GM19438 (cell line): Measurements from ENCODE around the gene PTBP3.
A peak's percentile ranks its signal among the peaks of the same experiment; 100 is the strongest.

Source experiments
- ATAC-seq: cut with Tn5 transposase; IDR thresholded peaks from one replicate; pipeline ENCODE4 v1.9.1; 2021; ENCODE audit warnings: low read depth; ENCODE audit not compliant: unreplicated experiment

The PTBP3 gene

GRCh38 chr9:112360047-112360804 is 26.8 kb upstream of the PTBP3 start:
- ATAC-seq: no peak

DNA sequence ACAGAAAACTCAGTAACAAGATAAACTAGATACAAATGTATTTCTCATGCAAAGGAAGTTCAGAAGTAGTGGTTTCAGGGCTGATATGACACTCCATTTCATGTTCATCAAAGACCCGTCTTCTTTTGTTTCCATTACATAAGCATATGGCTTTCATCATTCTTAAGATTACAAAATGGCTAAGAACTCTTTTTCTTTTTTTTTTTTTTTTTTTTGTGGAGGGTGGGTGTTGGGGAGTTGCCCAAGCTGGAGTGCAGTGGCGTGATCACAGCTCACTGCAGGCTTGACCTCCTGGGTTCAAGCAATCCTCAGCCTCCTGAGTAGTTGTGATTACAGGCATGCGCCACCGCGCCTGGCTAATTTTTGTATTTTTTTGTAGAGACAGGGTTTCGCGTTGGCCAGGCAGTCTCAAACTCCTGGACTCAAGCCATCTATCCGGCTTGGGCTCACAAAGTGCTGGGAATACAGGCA is 22.0 kb upstream of the PTBP3 start:
- ATAC-seq: no peak

DNA sequence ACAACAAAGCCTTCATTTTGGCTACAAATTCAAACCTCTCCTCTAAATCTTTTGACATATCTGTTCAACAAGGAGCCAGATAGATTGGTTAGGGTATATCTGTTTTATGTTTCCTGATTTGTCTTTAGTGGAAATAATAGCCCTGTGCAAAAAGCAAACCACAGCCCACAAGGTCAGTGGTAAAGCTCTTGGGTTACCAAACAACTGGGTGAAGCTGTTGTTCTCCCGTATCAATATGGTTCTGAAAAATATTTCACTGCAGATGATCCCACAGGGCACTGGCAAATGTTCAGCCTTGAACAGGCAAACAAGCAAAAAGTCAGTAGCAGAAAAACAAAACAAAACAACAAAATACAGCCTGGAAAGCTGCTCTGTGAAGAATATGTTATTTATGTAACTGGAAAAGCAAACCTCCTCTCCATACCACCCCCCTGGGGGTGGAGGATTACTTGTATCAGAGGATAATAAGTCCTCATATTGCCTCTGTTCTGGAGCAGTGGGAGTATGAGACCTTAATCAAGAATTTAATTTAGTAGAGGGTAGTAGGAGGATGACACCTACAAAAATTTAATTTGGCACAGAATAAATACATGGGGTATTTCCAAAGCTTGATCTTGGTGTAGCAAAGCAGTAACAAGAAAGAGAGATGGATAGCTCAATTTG is 20.8 kb upstream of the PTBP3 start:
- no peak for ATAC-seq

DNA sequence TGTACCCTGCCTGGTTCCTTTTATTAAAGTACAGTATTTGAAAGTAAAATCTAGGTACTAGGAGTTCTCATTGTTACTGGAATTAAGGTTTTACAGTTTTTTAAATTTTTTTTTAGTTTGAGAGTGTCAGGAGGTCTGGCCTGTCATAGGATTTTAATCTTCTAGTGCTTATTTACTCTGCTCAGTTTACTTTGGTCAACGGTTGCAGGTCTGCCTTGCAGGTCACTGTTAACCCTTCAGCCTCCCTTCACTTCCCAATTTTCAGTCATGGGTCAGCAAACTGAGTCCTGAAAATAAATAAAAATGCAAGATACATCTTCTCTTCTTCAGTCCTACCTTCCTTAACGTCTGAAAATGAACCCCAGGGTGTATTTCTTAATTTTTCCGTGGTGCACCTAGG is 18.8 kb upstream of the PTBP3 start:
- no peak for ATAC-seq

GRCh38 chr9:112351184-112351583 is 17.8 kb upstream of the PTBP3 start:
- ATAC-seq: no peak

DNA sequence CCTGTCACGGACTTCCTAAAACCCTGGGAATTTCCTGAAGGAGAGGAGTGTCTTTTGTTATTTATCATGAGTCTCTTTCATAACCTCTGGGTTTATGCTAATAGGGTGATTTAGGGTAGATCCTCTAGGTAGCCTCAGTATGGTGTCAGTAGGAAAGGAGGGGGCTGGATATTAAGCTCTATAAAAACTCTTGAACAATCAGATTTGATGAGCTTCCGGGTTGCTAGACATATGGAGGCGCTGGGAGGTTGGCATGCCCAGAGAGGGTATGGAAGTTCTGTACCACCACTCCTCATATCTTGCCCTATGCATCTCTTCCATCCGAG is 15.6 kb upstream of the PTBP3 start:
- ATAC-seq: no peak

DNA sequence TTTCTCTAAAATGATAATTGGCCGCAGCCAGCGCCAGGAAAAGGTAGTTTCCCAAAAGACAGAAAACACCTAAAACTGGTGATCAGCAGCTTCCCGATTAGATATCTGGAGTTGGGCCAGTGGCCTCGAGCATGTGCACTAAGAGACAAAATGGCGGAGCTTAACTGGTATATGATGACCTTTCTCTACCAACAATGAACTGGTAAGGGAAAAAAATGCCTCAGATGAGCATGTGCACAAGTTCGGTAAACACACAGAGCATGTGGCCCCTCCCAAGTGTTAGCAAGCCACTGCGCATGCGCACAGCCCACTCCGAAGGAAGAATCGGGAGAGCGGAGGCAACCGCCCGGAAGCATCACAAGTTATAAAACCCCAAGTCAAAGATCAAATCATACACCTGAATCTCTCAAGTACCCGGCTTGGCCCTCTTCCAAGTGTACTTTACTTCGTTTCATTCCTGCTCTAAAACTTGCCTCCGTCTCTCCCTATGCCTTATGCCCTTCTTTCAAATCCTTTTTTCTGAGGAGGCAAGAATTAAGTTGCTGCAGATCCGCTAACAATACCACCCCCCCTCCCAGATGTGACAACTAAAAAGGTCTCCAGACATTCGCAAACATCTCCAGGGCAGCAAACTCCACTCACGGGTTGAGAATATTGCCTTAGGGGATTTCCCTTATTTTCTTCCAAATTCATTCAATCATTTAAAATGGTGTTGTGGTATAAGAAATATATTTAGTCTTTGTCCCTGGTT is 15.0 kb upstream of the PTBP3 start:
- ATAC-seq: no peak

GRCh38 chr9:112341730-112342129 is 8.3 kb upstream of the PTBP3 start:
- ATAC-seq: no peak

- ATAC-seq: no peak
These were observed 6.5 kb upstream of the PTBP3 start for GRCh38 chr9:112339886-112340285.

DNA sequence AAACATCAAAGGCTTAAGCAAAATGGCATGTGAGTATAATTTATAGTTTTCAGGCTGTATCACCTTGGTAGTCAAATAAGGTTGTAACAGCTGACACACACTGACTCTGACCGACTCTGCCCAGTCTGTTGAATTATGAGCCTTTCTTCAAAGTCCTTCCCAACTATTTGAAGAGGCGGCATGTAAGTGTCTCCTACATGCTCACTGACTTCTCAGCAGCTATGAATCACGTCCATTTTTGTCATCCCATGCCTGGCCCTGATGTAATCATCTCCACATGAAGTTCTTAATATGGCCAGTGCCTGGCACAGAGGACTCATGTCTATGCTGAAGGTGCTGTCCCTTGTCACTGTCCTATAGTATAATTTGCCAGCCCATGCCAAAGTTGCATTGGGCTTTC is 5.1 kb upstream of the PTBP3 start:
- no peak for ATAC-seq

DNA sequence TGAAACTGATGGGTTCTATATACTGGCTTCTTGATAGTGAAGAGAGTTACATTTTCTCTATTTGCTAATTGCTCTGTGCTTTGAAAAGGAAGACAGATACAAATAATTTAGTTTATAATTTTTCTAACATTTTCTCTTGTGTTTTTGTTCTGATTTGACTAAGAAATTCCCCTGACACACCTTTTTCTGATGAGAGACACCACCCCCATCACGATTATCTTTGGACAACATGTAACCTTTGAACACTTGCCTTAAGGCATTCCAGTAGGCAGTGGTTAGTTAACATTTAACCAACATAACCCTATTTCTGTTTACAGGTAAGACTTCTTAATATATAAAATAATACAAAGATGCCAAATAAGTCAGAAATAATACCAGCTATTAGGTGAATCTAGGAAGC is 4.1 kb upstream of the PTBP3 start:
- no peak for ATAC-seq

GRCh38 chr9:112334432-112334841 is 1.0 kb upstream of the PTBP3 start:
- ATAC-seq: no peak

- peak; percentile 66 for ATAC-seq
These were observed 416 bp upstream of the PTBP3 start for GRCh38 chr9:112333639-112334431.

GRCh38 chr9:112332674-112332976 is 794 bp downstream of the PTBP3 start:
- ATAC-seq: no peak

DNA sequence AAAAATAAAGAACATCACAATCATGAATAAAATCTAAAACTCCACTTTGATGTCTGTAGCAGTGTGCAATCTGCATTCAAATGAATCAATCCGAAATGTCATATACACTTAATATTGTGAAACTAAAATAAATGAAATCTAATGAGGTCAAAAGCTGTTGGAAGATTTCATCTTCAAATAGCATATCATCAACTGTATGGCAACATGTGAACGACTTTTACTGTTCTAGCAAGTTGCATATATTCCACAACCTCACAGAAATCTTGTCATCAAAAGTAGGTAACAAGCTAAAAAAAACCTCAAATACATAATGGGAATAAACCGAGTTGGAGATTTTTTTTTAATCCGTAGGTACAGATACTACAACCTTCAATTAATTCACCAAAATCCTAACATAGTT is 1.2 kb downstream of the PTBP3 start:
- ATAC-seq: no peak

- ATAC-seq: no peak
These were observed 1.8 kb downstream of the PTBP3 start for GRCh38 chr9:112331674-112331952.

GRCh38 chr9:112328545-112328944 is 4.9 kb downstream of the PTBP3 start:
- ATAC-seq: no peak

GRCh38 chr9:112327718-112328450 is 5.5 kb downstream of the PTBP3 start:
- no peak for ATAC-seq

- ATAC-seq: no peak
These were observed 7.2 kb downstream of the PTBP3 start for GRCh38 chr9:112326194-112326593.

DNA sequence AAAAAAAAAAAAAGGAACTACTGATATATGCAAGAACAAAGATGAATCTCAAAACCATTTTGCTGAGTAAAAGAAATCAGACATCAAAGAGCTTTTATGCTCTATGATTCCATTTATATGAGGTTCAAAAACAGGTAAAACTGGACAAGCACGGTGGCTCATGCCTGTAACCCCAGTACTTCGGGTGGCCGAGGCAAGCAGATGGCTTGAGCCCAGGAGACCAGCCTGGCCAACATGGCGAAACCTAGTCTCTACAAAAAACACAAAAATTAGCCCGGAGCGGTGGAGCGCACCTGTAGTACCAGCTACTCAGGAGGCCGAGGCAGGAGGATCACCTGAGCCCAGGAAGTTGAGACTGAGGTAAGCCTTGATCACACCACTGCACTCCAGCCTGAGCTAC is 7.8 kb downstream of the PTBP3 start:
- ATAC-seq: no peak

- ATAC-seq: no peak
These were observed 8.3 kb downstream of the PTBP3 start for GRCh38 chr9:112325127-112325526.
